Neural cell (in vitro differentiated cells): ENCODE measurements around the gene LY6G5C.

Experiments
- EP300 ChIP-seq: fragments of 450-650 bp; conservative IDR thresholded peaks from 2 replicates; pipeline ENCODE4 v1.6.1; 2014; ENCODE audit warnings: antibody characterized with exemption, mild to moderate bottlenecking, moderate library complexity; ENCODE audit not compliant: poor library complexity, severe bottlenecking
- MXI1 ChIP-seq: fragments of 450-650 bp; conservative IDR thresholded peaks from 2 replicates; pipeline ENCODE4 v1.6.1; 2014; ENCODE audit warnings: antibody characterized with exemption, mild to moderate bottlenecking; ENCODE audit not compliant: poor library complexity, severe bottlenecking
- POLR2AphosphoS5 ChIP-seq: IDR thresholded peaks from 2 replicates; pipeline ENCODE4 v1.6.1; 2012
- RAD21 ChIP-seq: fragments of 450-650 bp; conservative IDR thresholded peaks from 2 replicates; pipeline ENCODE4 v1.6.1; 2014; ENCODE audit warnings: antibody characterized with exemption, mild to moderate bottlenecking, moderate library complexity
- REST ChIP-seq: IDR thresholded peaks from 2 replicates; pipeline ENCODE4 v1.6.1; 2012; ENCODE audit warnings: borderline replicate concordance
- TF ChIP-seq, protein P1 (sequence below): fragments of 450-650 bp; IDR thresholded peaks from 2 replicates; pipeline ENCODE4 v1.5.1; 2014; ENCODE audit warnings: antibody characterized with exemption, mild to moderate bottlenecking, moderate library complexity; ENCODE audit not compliant: poor library complexity, severe bottlenecking

DNA sequence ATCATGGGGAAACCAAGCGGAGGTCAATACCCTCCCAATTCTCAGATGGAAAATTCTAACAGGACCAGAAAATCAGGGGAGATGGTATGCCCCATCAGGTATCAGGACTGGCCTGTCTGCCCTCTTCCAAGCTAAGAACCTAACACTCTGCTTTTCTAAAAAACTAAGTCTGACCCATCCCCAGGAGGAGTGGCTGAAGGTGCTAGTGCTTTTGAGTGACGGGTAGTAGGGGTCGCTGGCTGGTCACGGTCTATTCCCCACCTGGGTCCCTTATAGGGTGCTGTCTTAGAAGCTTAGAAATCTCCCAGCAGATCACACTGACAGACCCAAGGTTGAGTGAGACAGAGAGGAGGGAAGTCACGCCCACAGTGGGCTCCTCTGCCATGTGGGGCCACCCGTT, 12.7 kb upstream of the LY6G5C start:
- no peak for TF ChIP-seq EP300
- TF ChIP-seq RAD21 = no peak
- TF ChIP-seq, protein P1, sequence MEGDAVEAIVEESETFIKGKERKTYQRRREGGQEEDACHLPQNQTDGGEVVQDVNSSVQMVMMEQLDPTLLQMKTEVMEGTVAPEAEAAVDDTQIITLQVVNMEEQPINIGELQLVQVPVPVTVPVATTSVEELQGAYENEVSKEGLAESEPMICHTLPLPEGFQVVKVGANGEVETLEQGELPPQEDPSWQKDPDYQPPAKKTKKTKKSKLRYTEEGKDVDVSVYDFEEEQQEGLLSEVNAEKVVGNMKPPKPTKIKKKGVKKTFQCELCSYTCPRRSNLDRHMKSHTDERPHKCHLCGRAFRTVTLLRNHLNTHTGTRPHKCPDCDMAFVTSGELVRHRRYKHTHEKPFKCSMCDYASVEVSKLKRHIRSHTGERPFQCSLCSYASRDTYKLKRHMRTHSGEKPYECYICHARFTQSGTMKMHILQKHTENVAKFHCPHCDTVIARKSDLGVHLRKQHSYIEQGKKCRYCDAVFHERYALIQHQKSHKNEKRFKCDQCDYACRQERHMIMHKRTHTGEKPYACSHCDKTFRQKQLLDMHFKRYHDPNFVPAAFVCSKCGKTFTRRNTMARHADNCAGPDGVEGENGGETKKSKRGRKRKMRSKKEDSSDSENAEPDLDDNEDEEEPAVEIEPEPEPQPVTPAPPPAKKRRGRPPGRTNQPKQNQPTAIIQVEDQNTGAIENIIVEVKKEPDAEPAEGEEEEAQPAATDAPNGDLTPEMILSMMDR = no peak
- TF ChIP-seq MXI1 = no peak
- no peak for TF ChIP-seq POLR2AphosphoS5
- TF ChIP-seq REST = no peak
